GM12873 (cell line): Measurements from ENCODE around the gene TPCN2.
A peak's percentile ranks its signal among the peaks of the same experiment; 100 is the strongest.

Source experiments
- CTCF ChIP-seq: IDR thresholded peaks from 2 replicates; pipeline ENCODE4 v1.5.1; 2012; ENCODE audit warnings: low read depth, mild to moderate bottlenecking, moderate library complexity, low read length, control low read depth; ENCODE audit not compliant: insufficient read depth; ENCODE audit errors: missing control alignments

TPCN2 gene

DNA sequence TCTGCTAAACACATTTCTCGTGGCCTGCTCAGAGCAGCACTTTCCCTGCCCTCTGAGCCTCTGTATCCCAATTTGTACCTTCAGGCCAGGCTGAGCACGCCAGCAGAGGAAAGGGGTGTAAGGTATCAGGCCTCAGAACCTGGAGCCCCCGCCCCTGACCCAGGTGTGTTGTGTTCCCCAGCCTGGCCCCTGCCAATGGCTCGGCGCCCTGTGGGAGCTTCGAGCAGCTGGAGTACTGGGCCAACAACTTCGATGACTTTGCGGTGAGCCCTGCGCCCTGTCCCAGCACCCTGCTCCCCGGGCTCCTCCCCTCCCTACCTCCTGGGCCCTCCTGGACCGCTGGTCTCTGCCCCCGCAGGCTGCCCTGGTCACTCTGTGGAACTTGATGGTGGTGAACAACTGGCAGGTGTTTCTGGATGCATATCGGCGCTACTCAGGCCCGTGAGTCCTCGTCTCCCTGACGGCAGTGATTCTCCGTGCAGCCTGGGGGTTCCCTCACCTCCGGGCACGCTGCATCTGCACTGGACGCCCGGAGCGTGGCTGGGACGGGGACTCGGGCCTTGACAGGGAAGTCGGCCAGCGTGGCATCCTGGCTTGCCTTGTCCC is 36.9 kb downstream of the TPCN2 start:
- TF ChIP-seq CTCF = no peak

- TF ChIP-seq CTCF = no peak
These were observed 37.7 kb downstream of the TPCN2 start for GRCh38 chr11:69086152-69087132.

DNA sequence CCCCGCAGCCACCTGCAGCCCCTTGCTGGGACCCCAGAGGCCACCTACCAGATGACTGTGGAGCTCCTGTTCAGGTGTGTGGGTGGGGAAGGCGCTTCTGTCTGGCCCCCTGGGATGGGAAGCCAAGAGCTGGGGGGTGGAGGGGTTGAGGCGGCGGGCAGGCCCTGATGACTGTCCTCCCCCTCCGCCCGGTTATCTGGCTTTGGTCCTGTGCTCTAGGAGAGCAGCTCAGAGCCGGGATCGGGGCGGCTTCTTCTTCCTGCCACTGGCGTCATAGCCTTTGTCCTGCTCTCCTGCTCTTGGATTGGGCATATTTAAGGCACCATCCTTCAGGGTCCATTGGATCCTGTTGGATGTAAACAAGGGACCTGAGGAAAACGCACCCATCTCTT is 38.4 kb downstream of the TPCN2 start:
- no peak for TF ChIP-seq CTCF

- TF ChIP-seq CTCF = no peak
These were observed 39.1 kb downstream of the TPCN2 start for GRCh38 chr11:69087811-69088210.

DNA sequence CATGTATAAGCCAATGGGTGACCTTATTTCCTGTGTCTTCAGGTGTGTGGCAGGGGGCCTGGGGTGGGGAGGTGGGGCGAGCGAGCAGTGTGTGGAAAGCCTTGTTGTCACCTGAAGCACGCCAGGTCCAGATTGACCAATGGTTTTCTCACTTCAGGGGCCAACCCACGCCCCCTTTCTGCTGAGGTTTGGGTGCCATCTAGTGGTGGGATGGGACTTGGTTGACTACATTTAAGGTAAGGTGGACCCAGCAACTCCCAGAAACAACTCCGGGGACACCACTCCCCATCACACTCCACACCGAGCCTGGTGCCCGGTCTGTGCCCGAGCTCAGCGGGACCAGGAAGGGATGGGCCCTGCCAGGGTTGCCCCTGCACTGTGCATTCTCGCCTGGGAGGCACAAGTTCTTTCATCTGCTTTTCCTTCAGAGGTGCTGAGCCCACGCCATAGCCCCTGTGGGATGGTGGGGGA is 40.0 kb downstream of the TPCN2 start:
- TF ChIP-seq CTCF = peak; percentile 85

- TF ChIP-seq CTCF = no peak
These were observed 40.5 kb downstream of the TPCN2 start for GRCh38 chr11:69089258-69089657.

- TF ChIP-seq CTCF = no peak
These were observed 43.0 kb downstream of the TPCN2 start for GRCh38 chr11:69091638-69092165.
